Measurements from ENCODE around the gene GMIP. TPM values are rescaled to one million over a fixed set of nuclear protein-coding genes. Genes with fewer than 3 reads are reported as not detected.

GMIP gene
- total RNA-seq, 1 donor from 2014 or later = 18.5 TPM

DNA sequence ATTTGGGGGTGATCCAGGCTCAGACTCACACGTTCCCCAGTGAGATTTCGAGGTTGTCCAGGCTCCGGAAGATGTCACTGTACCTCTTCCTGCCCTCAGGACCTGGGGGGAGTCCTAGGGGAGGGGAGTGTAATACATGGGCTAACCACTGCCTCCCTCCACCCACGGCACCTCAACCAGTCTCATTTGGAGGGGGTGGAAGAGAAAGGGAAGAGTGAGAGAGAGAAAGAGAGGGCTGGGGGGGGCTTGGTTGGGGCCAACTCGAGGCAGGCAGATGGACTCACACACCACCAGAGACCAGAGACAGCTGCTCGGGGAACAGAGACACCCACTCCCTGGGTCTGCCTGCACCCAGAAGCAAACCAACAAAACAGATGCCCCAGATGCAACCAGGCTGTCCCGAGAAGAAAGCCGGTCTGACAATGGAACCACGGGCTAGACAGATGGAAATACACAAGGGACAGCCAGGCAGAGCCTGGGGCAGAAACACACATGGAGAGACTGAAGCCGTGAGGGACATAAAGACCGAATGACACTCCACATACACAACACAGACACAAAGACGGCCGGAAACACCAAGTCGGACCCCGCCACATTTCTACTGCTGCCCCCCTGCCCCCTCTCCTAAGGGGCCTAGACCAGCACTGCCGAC lies 825 bp downstream of the GMIP start:
- TF ChIP-seq, protein P1, sequence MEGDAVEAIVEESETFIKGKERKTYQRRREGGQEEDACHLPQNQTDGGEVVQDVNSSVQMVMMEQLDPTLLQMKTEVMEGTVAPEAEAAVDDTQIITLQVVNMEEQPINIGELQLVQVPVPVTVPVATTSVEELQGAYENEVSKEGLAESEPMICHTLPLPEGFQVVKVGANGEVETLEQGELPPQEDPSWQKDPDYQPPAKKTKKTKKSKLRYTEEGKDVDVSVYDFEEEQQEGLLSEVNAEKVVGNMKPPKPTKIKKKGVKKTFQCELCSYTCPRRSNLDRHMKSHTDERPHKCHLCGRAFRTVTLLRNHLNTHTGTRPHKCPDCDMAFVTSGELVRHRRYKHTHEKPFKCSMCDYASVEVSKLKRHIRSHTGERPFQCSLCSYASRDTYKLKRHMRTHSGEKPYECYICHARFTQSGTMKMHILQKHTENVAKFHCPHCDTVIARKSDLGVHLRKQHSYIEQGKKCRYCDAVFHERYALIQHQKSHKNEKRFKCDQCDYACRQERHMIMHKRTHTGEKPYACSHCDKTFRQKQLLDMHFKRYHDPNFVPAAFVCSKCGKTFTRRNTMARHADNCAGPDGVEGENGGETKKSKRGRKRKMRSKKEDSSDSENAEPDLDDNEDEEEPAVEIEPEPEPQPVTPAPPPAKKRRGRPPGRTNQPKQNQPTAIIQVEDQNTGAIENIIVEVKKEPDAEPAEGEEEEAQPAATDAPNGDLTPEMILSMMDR (IDR thresholded peaks at IDR 0.05; ENCODE audit: unreplicated experiment) = no peak
- DNase-seq (ENCODE audit: low spot score) = no peak
- Mint-ChIP-seq H3K4me3 (ENCODE audit: unreplicated experiment) (peak overlapping the region; percentile 96), H3K9me3 (ENCODE audit: unreplicated experiment) (peaks cover 6% of the 10 kb centered on the region), H3K27me3 (ENCODE audit: unreplicated experiment) (peaks cover 14% of the 10 kb centered on the region), H3K27ac (ENCODE audit: unreplicated experiment) (peak overlapping the region; percentile 91), H3K36me3 (ENCODE audit: low read depth, unreplicated experiment) (peaks cover 19% of the 10 kb centered on the region), H3K4me1 (ENCODE audit: unreplicated experiment) (peaks cover 11% of the 10 kb centered on the region)

DNA sequence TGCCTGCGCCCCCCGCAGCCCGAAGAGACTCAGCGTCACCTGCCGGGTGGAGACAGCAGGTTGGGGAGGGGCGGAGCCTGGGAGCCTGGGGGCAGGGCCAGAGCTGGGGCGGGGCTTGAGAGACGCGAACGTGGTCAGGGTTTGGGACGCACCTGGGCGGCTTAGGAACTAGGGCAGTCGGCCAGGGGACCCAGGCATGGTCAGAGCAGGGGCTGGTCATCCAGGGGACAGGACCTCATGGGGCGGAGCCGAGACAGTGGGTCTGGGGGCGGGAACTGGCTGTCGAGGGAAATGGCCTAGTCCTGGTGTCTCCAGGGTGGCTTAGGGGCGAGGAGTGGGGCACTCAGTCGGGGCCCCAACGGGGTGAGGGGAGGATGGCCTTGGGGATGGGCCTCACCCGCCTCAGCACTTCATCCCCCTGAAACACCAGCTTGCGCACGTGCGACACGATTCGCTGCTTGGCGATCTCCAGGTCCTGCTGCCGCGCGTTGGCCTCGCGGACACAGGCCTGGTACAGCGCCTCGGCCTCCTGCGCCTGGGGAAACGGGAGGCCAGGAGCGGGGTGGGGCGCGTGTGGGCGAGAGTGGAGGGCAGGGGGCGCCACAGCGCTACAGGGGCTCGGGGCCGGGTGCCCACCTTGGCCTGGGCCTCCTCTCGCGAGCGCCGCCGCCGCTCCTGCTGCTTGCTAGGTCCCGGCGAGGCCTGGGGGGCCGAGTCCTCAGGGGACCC lies 5.8 kb downstream of the GMIP start:
- DNase-seq (ENCODE audit: low spot score) = no peak

DNA sequence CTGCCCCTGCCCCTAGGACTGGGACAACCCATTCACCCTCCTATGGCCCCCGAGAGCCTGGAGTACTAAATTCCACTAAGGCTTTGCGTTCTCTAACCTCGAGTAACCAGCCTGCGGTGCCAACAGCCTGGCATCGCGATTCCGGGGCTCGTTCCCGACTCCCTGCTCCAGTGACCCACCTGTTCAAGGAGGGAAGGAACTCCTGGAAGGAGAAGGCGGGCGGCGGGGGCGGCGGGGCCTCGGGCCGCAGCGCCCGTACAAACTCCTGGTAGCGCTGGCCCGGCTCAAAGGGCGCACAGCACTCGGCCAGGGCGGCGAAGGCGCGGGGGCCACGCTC lies 6.3 kb downstream of the GMIP start:
- peaks cover 4% of the 10 kb centered on the region for H3K27me3 Mint-ChIP-seq (ENCODE audit: unreplicated experiment)
- H3K27ac Mint-ChIP-seq (ENCODE audit: unreplicated experiment) = no peak overlapping the region
- peaks cover 22% of the 10 kb centered on the region for H3K36me3 Mint-ChIP-seq (ENCODE audit: low read depth, unreplicated experiment)
- DNase-seq (ENCODE audit: low spot score) = no peak
- TF ChIP-seq, protein P1 (IDR thresholded peaks at IDR 0.05; ENCODE audit: unreplicated experiment) = no peak
- peaks cover 3% of the 10 kb centered on the region for H3K9me3 Mint-ChIP-seq (ENCODE audit: unreplicated experiment)
- no peak overlapping the region for H3K4me3 Mint-ChIP-seq (ENCODE audit: unreplicated experiment)
- H3K4me1 Mint-ChIP-seq (ENCODE audit: unreplicated experiment) = peaks cover 3% of the 10 kb centered on the region

More for the DNA sequence above, 5.8 kb downstream of the GMIP start:
- Mint-ChIP-seq H3K4me3 (ENCODE audit: unreplicated experiment) (no peak overlapping the region), H3K27ac (ENCODE audit: unreplicated experiment) (no peak overlapping the region), H3K36me3 (ENCODE audit: low read depth, unreplicated experiment) (peaks cover 25% of the 10 kb centered on the region), H3K9me3 (ENCODE audit: unreplicated experiment) (peaks cover 6% of the 10 kb centered on the region), H3K27me3 (ENCODE audit: unreplicated experiment) (peaks cover 7% of the 10 kb centered on the region), H3K4me1 (ENCODE audit: unreplicated experiment) (peaks cover 7% of the 10 kb centered on the region)
- TF ChIP-seq, protein P1 (IDR thresholded peaks at IDR 0.05; ENCODE audit: unreplicated experiment) = no peak

DNA sequence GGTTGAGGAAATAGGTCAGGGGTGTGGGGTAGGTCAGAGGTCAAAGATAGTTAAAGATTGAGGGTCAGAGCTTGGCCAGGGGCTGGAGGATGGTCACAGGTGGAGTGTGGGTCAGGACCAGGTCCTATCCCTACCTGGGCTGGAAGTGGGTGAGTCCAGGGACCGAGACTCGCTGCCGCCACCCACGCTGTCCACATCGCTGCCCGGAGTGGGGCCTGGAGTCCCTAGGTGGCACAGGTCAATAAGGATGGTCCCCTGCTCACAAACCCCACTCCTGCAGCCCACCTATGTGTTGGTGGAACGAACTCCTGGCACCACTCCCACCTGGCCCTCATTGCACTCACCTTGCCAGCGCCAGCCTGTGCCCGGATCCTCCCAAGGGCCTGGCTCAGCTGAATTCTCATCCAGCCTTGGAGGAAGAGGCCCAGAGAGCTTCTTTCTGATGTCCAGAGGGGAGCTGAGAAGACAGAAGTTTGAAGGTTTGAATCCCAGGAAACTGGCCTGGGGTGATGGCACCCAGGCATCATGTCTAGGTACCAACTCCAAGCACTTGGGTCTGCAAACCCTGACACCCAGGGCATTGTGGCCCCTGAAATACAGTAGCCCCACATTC lies 6.8 kb downstream of the GMIP start:
- peaks cover 19% of the 10 kb centered on the region for H3K36me3 Mint-ChIP-seq (ENCODE audit: low read depth, unreplicated experiment)
- no peak overlapping the region for H3K27ac Mint-ChIP-seq (ENCODE audit: unreplicated experiment)
- H3K9me3 Mint-ChIP-seq (ENCODE audit: unreplicated experiment) = no peaks in the 10 kb centered on the region
- DNase-seq (ENCODE audit: low spot score) = no peak
- TF ChIP-seq, protein P1 (IDR thresholded peaks at IDR 0.05; ENCODE audit: unreplicated experiment) = no peak
- H3K27me3 Mint-ChIP-seq (ENCODE audit: unreplicated experiment) = peaks cover 2% of the 10 kb centered on the region
- no peak overlapping the region for H3K4me3 Mint-ChIP-seq (ENCODE audit: unreplicated experiment)
- H3K4me1 Mint-ChIP-seq (ENCODE audit: unreplicated experiment) = no peaks in the 10 kb centered on the region

DNA sequence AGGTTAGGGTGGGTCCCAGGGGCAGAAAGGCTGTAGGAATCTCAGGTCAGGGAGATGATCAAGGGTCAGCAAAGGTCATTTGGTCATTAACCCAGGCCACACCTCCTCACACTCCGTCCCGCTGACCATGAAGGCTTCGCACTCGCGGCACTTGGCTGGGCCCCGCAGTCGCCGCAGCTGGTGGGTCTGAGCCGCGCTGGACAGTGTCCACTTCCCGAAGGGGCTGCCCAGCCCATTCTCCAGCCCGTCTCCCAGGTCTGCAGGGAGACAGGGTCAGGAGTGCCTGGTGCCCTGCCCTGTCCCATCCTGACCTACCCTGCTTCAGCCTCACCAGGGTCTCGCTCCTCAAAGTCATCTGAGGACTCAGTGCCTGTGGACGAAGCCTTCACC lies 8.1 kb downstream of the GMIP start:
- Mint-ChIP-seq H3K4me3 (ENCODE audit: unreplicated experiment) (no peak overlapping the region), H3K9me3 (ENCODE audit: unreplicated experiment) (no peaks in the 10 kb centered on the region), H3K4me1 (ENCODE audit: unreplicated experiment) (no peaks in the 10 kb centered on the region), H3K36me3 (ENCODE audit: low read depth, unreplicated experiment) (peaks cover 25% of the 10 kb centered on the region), H3K27me3 (ENCODE audit: unreplicated experiment) (peaks cover 3% of the 10 kb centered on the region), H3K27ac (ENCODE audit: unreplicated experiment) (no peak overlapping the region)
- TF ChIP-seq, protein P1 (IDR thresholded peaks at IDR 0.05; ENCODE audit: unreplicated experiment) = no peak
- no peak for DNase-seq (ENCODE audit: low spot score)
